B cell (primary cell): Measurements from ENCODE around the gene VRK2. TPM values are rescaled to one million over a fixed set of nuclear protein-coding genes. Genes with fewer than 3 reads are reported as not detected.

Experiments
- ATAC-seq: fragments of 200-7000 bp; cut with Tn5 transposase; one replicate; pipeline ENCODE4 v1.10.0; 2021; ENCODE audit warnings: low read depth, mild to moderate bottlenecking, moderate number of reproducible peaks, moderate library complexity
- CTCF ChIA-PET: fragments of 350-600 bp; sonication (Branson Sonifier 250); formaldehyde crosslinking; loops from one replicate; lab custom pipeline; 2021; ENCODE audit warnings: antibody characterized with exemption, inconsistent platforms; lab: Charles Lee
- POLR2A ChIA-PET: fragments of 350-600 bp; sonication (Branson Sonifier 250); formaldehyde crosslinking; loops from one replicate; lab custom pipeline; 2021; ENCODE audit warnings: antibody characterized with exemption; lab: Charles Lee
- DNase-seq: peaks from one replicate; pipeline ENCODE4 v3.0.0; 2013
- H2AFZ ChIP-seq: 2 replicates; pipeline ENCODE4 v1.6.1; 2012; ENCODE audit warnings: mild to moderate bottlenecking, low read depth, low read length; ENCODE audit not compliant: insufficient read depth, poor library complexity, severe bottlenecking
- H3K27ac ChIP-seq, 2 donors: 1 replicate in 1 of 2; 2 replicates in 1 of 2; pipeline ENCODE4 v1.5.1; 2012 to 2013; ENCODE audit warnings: low read length in 2 of 2, mild to moderate bottlenecking in 2 of 2, moderate library complexity in 1 of 2
- H3K27me3 ChIP-seq, 4 experiments: fragments of 200-600 bp in 1 of 4; sonication (generic) in 1 of 4; replicated peaks in 1 of 4; 1 replicate in 2 of 4; 2 replicates in 2 of 4; pipeline versions ENCODE4 v1.6.1 to v1.7.0; 2013 to 2016; ENCODE audit warnings: low read length in 3 of 4, mild to moderate bottlenecking in 2 of 4, mixed read lengths in 1 of 4, moderate library complexity in 1 of 4; ENCODE audit not compliant: insufficient read depth in 4 of 4, control insufficient read depth in 3 of 4; ENCODE audit errors: control extremely low read depth in 1 of 4
- H3K36me3 ChIP-seq, 2 experiments: replicated peaks in 1 of 2; 1 replicate in 1 of 2; 2 replicates in 1 of 2; pipeline versions ENCODE4 v1.6.1 to v1.7.1; 2013; ENCODE audit warnings: low read length in 1 of 2; ENCODE audit not compliant: insufficient read depth in 2 of 2, control insufficient read depth in 1 of 2; ENCODE audit errors: control extremely low read depth in 1 of 2, extremely low read depth in 1 of 2
- H3K4me1 ChIP-seq, 2 donors: fragments of 200-600 bp in 1 of 2; sonication (generic) in 1 of 2; 1 replicate in 1 of 2; 2 replicates in 1 of 2; pipeline versions ENCODE4 v1.5.1 to v1.6.1; 2013 to 2017; ENCODE audit warnings: low read length in 2 of 2; ENCODE audit not compliant: control insufficient read depth in 2 of 2, insufficient read depth in 2 of 2
- H3K4me2 ChIP-seq: replicated peaks from 2 replicates; pipeline ENCODE3; 2012; ENCODE audit warnings: mild to moderate bottlenecking, low read depth, low read length; ENCODE audit not compliant: poor library complexity, severe bottlenecking
- H3K4me3 ChIP-seq, 5 experiments: fragments of 200-600 bp in 1 of 5; sonication (generic) in 1 of 5; 1 replicate in 3 of 5; 2 replicates in 2 of 5; pipeline versions ENCODE4 v1.5.1 to v1.7.0; 2011 to 2016; ENCODE audit warnings: low read length in 4 of 5, mild to moderate bottlenecking in 4 of 5, low read depth in 2 of 5, control low read depth in 1 of 5, moderate library complexity in 1 of 5; ENCODE audit not compliant: insufficient read depth in 1 of 5; ENCODE audit errors: control extremely low read depth in 1 of 5, extremely low read depth in 1 of 5
- H3K79me2 ChIP-seq: fragments of 200-600 bp; sonication (generic); one replicate; pipeline ENCODE4 v1.6.0; 2016; ENCODE audit warnings: low read length; ENCODE audit not compliant: control insufficient read depth, insufficient read depth
- H3K9ac ChIP-seq: fragments of 200-600 bp; sonication (generic); 2 replicates; pipeline ENCODE4 v1.6.1; 2017; ENCODE audit warnings: mild to moderate bottlenecking, low read length, moderate library complexity
- H3K9me3 ChIP-seq, 3 donors: one replicate each; pipeline versions ENCODE4 v1.6.1 to v1.7.1; 2013; ENCODE audit warnings: low read length in 2 of 3; ENCODE audit not compliant: control insufficient read depth in 2 of 3, insufficient read depth in 1 of 3; ENCODE audit errors: control extremely low read depth in 1 of 3
- H4K20me1 ChIP-seq: 2 replicates; pipeline ENCODE4 v1.6.0; 2012; ENCODE audit warnings: mild to moderate bottlenecking, low read length; ENCODE audit not compliant: insufficient read depth, control insufficient read depth, poor library complexity, severe bottlenecking
- H3K27ac Mint-ChIP-seq: one replicate; pipeline ENCODE4 v1.8.0; 2021; ENCODE audit warnings: mixed read lengths
- H3K27me3 Mint-ChIP-seq: one replicate; pipeline ENCODE4 v1.8.0; 2021; ENCODE audit warnings: mixed read lengths
- H3K4me1 Mint-ChIP-seq: one replicate; pipeline ENCODE4 v1.8.0; 2021; ENCODE audit warnings: mixed read lengths
- H3K4me3 Mint-ChIP-seq: one replicate; pipeline ENCODE4 v1.8.0; 2021; ENCODE audit warnings: mixed read lengths
- H3K9me3 Mint-ChIP-seq: one replicate; pipeline ENCODE4 v1.8.0; 2022; ENCODE audit warnings: mixed read lengths; ENCODE audit not compliant: insufficient read depth
- EZH2 ChIP-seq: IDR thresholded peaks from 2 replicates; pipeline ENCODE4 v1.6.1; 2012; ENCODE audit warnings: borderline replicate concordance, low read depth, mild to moderate bottlenecking, moderate library complexity, low read length; ENCODE audit not compliant: insufficient read depth, poor library complexity, severe bottlenecking
- WGBS: methylation state at CpG from one replicate; pipeline ENCODE4 v1.1.5; 2013; ENCODE audit warnings: missing lambda C conversion rate; ENCODE audit not compliant: insufficient coverage; 5-methylcytosine and 5-hydroxymethylcytosine counted together
- intact Hi-C: fragments of 100-400 bp; cut with micrococcal nuclease; formaldehyde crosslinking; loops from one replicate; pipeline ENCODE4 v1.10.0; 2022
- polyA plus RNA-seq: library from polyadenylated mRNA; depleted of rRNA; stranded (reverse); fragments of >200 nt; gene quantifications from 2 replicates; pipeline ENCODE4 v1.2.3, GENCODE V29; 2012
- total RNA-seq, 2 donors: library from RNA; stranded (reverse); fragments of 120-200 nt in 1 of 2; gene quantifications; 1 replicate in 1 of 2; 2 replicates in 1 of 2; pipeline versions ENCODE4 v1.2.3 to v1.2.4, GENCODE V29; 2013 to 2022
- TF ChIP-seq, protein P1 (sequence below): fragments of 200-600 bp; IDR thresholded peaks from one replicate; pipeline ENCODE4 v1.8.0; 2022; ENCODE audit warnings: antibody characterized with exemption, mild to moderate bottlenecking

Gene VRK2
- total and polyA plus RNA-seq, 2 donors (not counting 1 experiment from before 2014, with no cell fraction given) = 10.2 to 35.5 TPM

DNA sequence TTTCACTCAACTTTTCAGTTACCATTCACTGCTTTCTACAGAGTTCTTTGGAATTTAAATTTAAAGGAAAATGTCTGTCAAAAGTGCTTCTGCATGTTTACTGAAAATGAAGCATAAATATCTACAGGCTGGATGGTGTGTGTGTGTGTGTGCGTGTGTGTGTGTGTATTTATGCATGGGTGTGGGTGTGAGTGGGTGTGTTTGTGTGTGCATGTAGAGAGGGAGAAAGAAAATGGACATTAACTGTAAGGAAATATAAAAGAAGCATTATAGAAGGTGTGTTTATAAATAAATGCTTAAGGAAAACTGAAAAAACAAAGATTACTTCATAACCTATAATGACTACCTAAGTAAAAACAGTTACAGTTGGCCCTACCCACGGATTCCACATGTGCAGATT lies 151.3 kb downstream of the VRK2 start:
- Histone ChIP-seq H3K4me2 (no peak overlapping the region), H2AFZ (no peak overlapping the region), H3K79me2 (no peaks in the 10 kb centered on the region), H3K27ac (no peak overlapping the region), H3K9me3 (no peaks in the 10 kb centered on the region), H3K27me3 (no peaks in the 10 kb centered on the region), H3K4me1 (no peaks in the 10 kb centered on the region), H3K9ac (no peak overlapping the region), H3K36me3 (peaks cover 0 to 2% of the 10 kb centered on the region in 2 experiments), H3K4me3 (no peak overlapping the region), H4K20me1 (no peaks in the 10 kb centered on the region)
- DNase-seq (no peak), ATAC-seq (no peak)
- TF ChIP-seq EZH2 = no peak
- TF ChIP-seq, protein P1, sequence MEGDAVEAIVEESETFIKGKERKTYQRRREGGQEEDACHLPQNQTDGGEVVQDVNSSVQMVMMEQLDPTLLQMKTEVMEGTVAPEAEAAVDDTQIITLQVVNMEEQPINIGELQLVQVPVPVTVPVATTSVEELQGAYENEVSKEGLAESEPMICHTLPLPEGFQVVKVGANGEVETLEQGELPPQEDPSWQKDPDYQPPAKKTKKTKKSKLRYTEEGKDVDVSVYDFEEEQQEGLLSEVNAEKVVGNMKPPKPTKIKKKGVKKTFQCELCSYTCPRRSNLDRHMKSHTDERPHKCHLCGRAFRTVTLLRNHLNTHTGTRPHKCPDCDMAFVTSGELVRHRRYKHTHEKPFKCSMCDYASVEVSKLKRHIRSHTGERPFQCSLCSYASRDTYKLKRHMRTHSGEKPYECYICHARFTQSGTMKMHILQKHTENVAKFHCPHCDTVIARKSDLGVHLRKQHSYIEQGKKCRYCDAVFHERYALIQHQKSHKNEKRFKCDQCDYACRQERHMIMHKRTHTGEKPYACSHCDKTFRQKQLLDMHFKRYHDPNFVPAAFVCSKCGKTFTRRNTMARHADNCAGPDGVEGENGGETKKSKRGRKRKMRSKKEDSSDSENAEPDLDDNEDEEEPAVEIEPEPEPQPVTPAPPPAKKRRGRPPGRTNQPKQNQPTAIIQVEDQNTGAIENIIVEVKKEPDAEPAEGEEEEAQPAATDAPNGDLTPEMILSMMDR = no peak
- CTCF ChIA-PET = no interaction called here
- POLR2A ChIA-PET = no interaction called here
- Mint-ChIP-seq H3K27ac (no peak overlapping the region), H3K4me1 (no peaks in the 10 kb centered on the region), H3K9me3 (no peaks in the 10 kb centered on the region), H3K27me3 (no peaks in the 10 kb centered on the region), H3K4me3 (no peak overlapping the region)
- 94% methylated on average over 2 of the region's 2 CpGs for WGBS
- intact Hi-C loops = no loop called here

DNA sequence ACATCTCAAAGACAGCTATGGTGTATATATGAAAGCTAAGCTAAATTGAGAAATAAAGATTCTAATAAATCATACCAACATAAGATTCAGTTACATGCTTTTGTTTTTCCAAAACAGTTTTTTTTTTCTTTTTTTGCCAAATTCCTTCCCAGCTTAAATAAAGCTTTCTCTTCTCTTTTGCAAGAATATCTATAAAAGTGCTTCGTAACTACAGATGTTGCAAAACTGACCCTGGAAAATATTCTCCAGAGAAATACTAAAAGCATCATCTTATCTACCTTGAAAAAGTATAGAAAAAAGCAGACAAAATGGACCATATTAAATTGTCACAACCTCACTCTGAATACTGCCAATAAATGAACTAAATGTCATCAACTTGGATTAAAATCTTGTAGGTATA lies 155.8 kb downstream of the VRK2 start:
- intact Hi-C loops = no loop called here
- Mint-ChIP-seq H3K4me3 (no peak overlapping the region), H3K27ac (no peak overlapping the region), H3K4me1 (no peaks in the 10 kb centered on the region), H3K9me3 (no peaks in the 10 kb centered on the region), H3K27me3 (no peaks in the 10 kb centered on the region)
- WGBS = no CpG with 5 or more reads among the region's 1 CpG
- Histone ChIP-seq H3K36me3 (peaks cover 0 to 2% of the 10 kb centered on the region in 2 experiments), H3K9me3 (no peaks in the 10 kb centered on the region), H4K20me1 (no peaks in the 10 kb centered on the region), H3K79me2 (no peaks in the 10 kb centered on the region), H3K4me1 (no peaks in the 10 kb centered on the region), H3K4me3 (no peak overlapping the region), H3K4me2 (no peak overlapping the region), H3K27me3 (no peaks in the 10 kb centered on the region), H3K9ac (no peak overlapping the region), H3K27ac (no peak overlapping the region), H2AFZ (no peak overlapping the region)
- TF ChIP-seq, protein P1 = no peak
- TF ChIP-seq EZH2 = no peak
- CTCF ChIA-PET = no interaction called here
- POLR2A ChIA-PET = no interaction called here
- no peak for DNase-seq
- ATAC-seq = no peak
